Fibroblast of lung (primary cell): ENCODE measurements around the gene INS.

Source experiments
- CTCF ChIP-seq, 2 donors: IDR thresholded peaks in 1 of 2; conservative IDR thresholded peaks in 1 of 2; 1 replicate in 1 of 2; 2 replicates in 1 of 2; pipeline ENCODE4 v1.5.1; 2011 to 2012; ENCODE audit warnings: low read length in 2 of 2, control low read depth in 1 of 2, inconsistent platforms in 1 of 2, low read depth in 1 of 2, mild to moderate bottlenecking in 1 of 2
- EZH2 ChIP-seq: IDR thresholded peaks from 2 replicates; pipeline ENCODE4 v1.5.1; 2012; ENCODE audit warnings: low read length, control low read depth, mild to moderate bottlenecking; ENCODE audit errors: missing control alignments

GRCh38 chr11:2118677-2119076 lies 42.3 kb downstream of the INS start:
- TF ChIP-seq CTCF (conservative IDR thresholded peaks at IDR 0.05 in 1 of 2, IDR thresholded peaks at IDR 0.05 in 1 of 2; ENCODE audit: low read depth in 1 of 2, low read length in 2 of 2) (no peak), EZH2 (no peak)
